ENCODE results near the gene CDH13.

Gene CDH13

GRCh38 chr16:83803811-83804210 is 1177.0 kb downstream of the CDH13 start:
- TF ChIP-seq, protein P1, sequence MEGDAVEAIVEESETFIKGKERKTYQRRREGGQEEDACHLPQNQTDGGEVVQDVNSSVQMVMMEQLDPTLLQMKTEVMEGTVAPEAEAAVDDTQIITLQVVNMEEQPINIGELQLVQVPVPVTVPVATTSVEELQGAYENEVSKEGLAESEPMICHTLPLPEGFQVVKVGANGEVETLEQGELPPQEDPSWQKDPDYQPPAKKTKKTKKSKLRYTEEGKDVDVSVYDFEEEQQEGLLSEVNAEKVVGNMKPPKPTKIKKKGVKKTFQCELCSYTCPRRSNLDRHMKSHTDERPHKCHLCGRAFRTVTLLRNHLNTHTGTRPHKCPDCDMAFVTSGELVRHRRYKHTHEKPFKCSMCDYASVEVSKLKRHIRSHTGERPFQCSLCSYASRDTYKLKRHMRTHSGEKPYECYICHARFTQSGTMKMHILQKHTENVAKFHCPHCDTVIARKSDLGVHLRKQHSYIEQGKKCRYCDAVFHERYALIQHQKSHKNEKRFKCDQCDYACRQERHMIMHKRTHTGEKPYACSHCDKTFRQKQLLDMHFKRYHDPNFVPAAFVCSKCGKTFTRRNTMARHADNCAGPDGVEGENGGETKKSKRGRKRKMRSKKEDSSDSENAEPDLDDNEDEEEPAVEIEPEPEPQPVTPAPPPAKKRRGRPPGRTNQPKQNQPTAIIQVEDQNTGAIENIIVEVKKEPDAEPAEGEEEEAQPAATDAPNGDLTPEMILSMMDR (IDR thresholded peaks at IDR 0.05; ENCODE audit: low read depth, low read length) = no peak
- Histone ChIP-seq H3K27me3 (ENCODE audit: insufficient read depth, low read depth, severe bottlenecking) (no peaks in the 10 kb centered on the region), H3K9me3 (ENCODE audit: severe bottlenecking) (no peaks in the 10 kb centered on the region), H3K36me3 (no peaks in the 10 kb centered on the region), H3K4me3 (ENCODE audit: low read depth, low read length) (no peak overlapping the region), H3K27ac (no peak overlapping the region)
- DNase-seq = no peak

- TF ChIP-seq, protein P1 (IDR thresholded peaks at IDR 0.05; ENCODE audit: low read depth, low read length) = no peak
- Histone ChIP-seq H3K4me3 (ENCODE audit: low read depth, low read length) (no peak overlapping the region), H3K27ac (no peak overlapping the region), H3K9me3 (ENCODE audit: severe bottlenecking) (no peaks in the 10 kb centered on the region), H3K36me3 (no peaks in the 10 kb centered on the region), H3K27me3 (ENCODE audit: insufficient read depth, low read depth, severe bottlenecking) (no peaks in the 10 kb centered on the region)
- no peak for DNase-seq
These were observed 1177.6 kb downstream of the CDH13 start for GRCh38 chr16:83804366-83804765.

- Histone ChIP-seq H3K4me3 (ENCODE audit: low read depth, low read length) (no peak overlapping the region), H3K27me3 (ENCODE audit: insufficient read depth, low read depth, severe bottlenecking) (no peaks in the 10 kb centered on the region), H3K27ac (no peak overlapping the region), H3K36me3 (no peaks in the 10 kb centered on the region; the same call in 1 of the 2 replicates), H3K9me3 (ENCODE audit: severe bottlenecking) (no peaks in the 10 kb centered on the region)
- DNase-seq = no peak
- TF ChIP-seq, protein P1 (IDR thresholded peaks at IDR 0.05; ENCODE audit: low read depth, low read length) = no peak
These were observed 1179.3 kb downstream of the CDH13 start for GRCh38 chr16:83806036-83806435.

- TF ChIP-seq, protein P1 (IDR thresholded peaks at IDR 0.05; ENCODE audit: low read depth, low read length) = no peak
- Histone ChIP-seq H3K36me3 (no peaks in the 10 kb centered on the region; the same call in 1 of the 2 replicates), H3K4me3 (ENCODE audit: low read depth, low read length) (no peak overlapping the region), H3K9me3 (ENCODE audit: severe bottlenecking) (no peaks in the 10 kb centered on the region), H3K27me3 (ENCODE audit: insufficient read depth, low read depth, severe bottlenecking) (no peaks in the 10 kb centered on the region), H3K27ac (no peak overlapping the region)
- DNase-seq = no peak
These were observed 1180.0 kb downstream of the CDH13 start for GRCh38 chr16:83806731-83807130.

DNA sequence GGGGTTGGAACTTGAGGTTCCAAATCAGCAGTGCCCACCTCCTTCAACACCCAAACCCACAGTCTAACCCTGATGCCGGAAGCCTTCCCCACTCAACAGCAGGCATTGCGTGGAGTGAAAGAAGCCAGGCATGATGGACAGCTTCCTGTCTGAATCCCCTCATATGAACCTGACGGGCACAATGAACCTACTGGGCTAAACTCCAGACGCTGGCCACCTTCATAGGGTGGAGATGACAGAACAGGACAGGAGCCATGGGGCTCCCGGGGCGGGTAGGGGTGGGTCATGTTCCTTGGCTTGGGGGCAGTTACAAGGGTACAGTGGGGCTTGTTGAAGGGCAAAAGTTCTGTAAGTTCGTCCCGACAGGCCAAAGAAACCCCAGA is 1180.5 kb downstream of the CDH13 start:
- TF ChIP-seq, protein P1 (IDR thresholded peaks at IDR 0.05; ENCODE audit: low read depth, low read length) = no peak
- DNase-seq = no peak
- H3K27ac ChIP-seq = no peak overlapping the region
- H3K4me3 ChIP-seq (ENCODE audit: low read depth, low read length) = no peak overlapping the region
- no peaks in the 10 kb centered on the region for H3K27me3 ChIP-seq (ENCODE audit: insufficient read depth, low read depth, severe bottlenecking)
- no peaks in the 10 kb centered on the region; the same call in 1 of the 2 replicates for H3K36me3 ChIP-seq
- no peaks in the 10 kb centered on the region for H3K9me3 ChIP-seq (ENCODE audit: severe bottlenecking)
